HEK293T (cell line): Measurements from ENCODE around the gene KIDINS220.

ENCODE experiments used
- CTCF ChIA-PET: fragments of 350-600 bp; formaldehyde crosslinking; extraction: SDS; loops from one replicate; lab custom pipeline; 2021; ENCODE audit warnings: antibody characterized with exemption, inconsistent platforms; lab: Yijun Ruan, JAX
- POLR2A ChIA-PET: fragments of 350-600 bp; formaldehyde crosslinking; extraction: SDS; loops from one replicate; lab custom pipeline; 2020; ENCODE audit warnings: antibody characterized with exemption, inconsistent platforms; lab: Yijun Ruan, JAX
- DNase-seq: peaks from one replicate; pipeline ENCODE4 v3.0.0; 2012; ENCODE audit warnings: mixed read lengths; ENCODE audit errors: extremely low spot score
- ARNT ChIP-seq: fragments of 450-650 bp; IDR thresholded peaks from 2 replicates; pipeline ENCODE4 v1.6.1; 2017; ENCODE audit warnings: mild to moderate bottlenecking
- BHLHE40 ChIP-seq: fragments of 450-650 bp; IDR thresholded peaks from 2 replicates; pipeline ENCODE4 v1.6.1; 2016; ENCODE audit warnings: mild to moderate bottlenecking, moderate library complexity, borderline replicate concordance
- CTBP1 ChIP-seq: fragments of 450-650 bp; IDR thresholded peaks from 2 replicates; pipeline ENCODE4 v1.6.1; 2016; ENCODE audit warnings: borderline replicate concordance
- ELF4 ChIP-seq: fragments of 450-650 bp; IDR thresholded peaks from 2 replicates; pipeline ENCODE4 v1.6.1; 2017; ENCODE audit warnings: antibody characterized with exemption
- FOXA1 ChIP-seq: fragments of 450-650 bp; IDR thresholded peaks from 2 replicates; pipeline ENCODE4 v1.6.1; 2016; ENCODE audit warnings: mild to moderate bottlenecking
- FOXK2 ChIP-seq: fragments of 450-650 bp; IDR thresholded peaks from 2 replicates; pipeline ENCODE4 v1.6.1; 2016; ENCODE audit warnings: mild to moderate bottlenecking
- FOXM1 ChIP-seq: fragments of 450-650 bp; IDR thresholded peaks from 2 replicates; pipeline ENCODE4 v1.6.1; 2017; ENCODE audit warnings: mild to moderate bottlenecking, borderline replicate concordance
- HDGF ChIP-seq: fragments of 450-650 bp; IDR thresholded peaks from 2 replicates; pipeline ENCODE4 v1.6.1; 2017; ENCODE audit warnings: antibody characterized with exemption, borderline replicate concordance
- L3MBTL2 ChIP-seq: fragments of 450-650 bp; conservative IDR thresholded peaks from 2 replicates; pipeline ENCODE4 v1.6.1; 2016; ENCODE audit warnings: mild to moderate bottlenecking
- LEF1 ChIP-seq: fragments of 450-650 bp; IDR thresholded peaks from 2 replicates; pipeline ENCODE4 v1.6.1; 2017; ENCODE audit warnings: mild to moderate bottlenecking, borderline replicate concordance
- NFRKB ChIP-seq: fragments of 450-650 bp; IDR thresholded peaks from 2 replicates; pipeline ENCODE4 v1.6.1; 2016; ENCODE audit warnings: mild to moderate bottlenecking, moderate library complexity
- PKNOX1 ChIP-seq: fragments of 450-650 bp; IDR thresholded peaks from 2 replicates; pipeline ENCODE4 v1.6.1; 2016
- SP1 ChIP-seq: fragments of 450-650 bp; IDR thresholded peaks from 2 replicates; pipeline ENCODE4 v1.6.1; 2017
- SUZ12 ChIP-seq: fragments of 450-650 bp; IDR thresholded peaks from 2 replicates; pipeline ENCODE4 v1.6.1; 2016; ENCODE audit warnings: mild to moderate bottlenecking
- TARDBP ChIP-seq: fragments of 450-650 bp; IDR thresholded peaks from 2 replicates; pipeline ENCODE4 v1.6.1; 2016
- ZNF384 ChIP-seq: fragments of 450-650 bp; IDR thresholded peaks from 2 replicates; pipeline ENCODE4 v1.6.1; 2016

The KIDINS220 gene

GRCh38 chr2:8856176-8856575 lies 18.8 kb upstream of the KIDINS220 start:
- POLR2A ChIA-PET: no interaction called here
- no peak for TF ChIP-seq ARNT
- TF ChIP-seq PKNOX1: no peak
- no peak for TF ChIP-seq HDGF
- TF ChIP-seq BHLHE40: no peak
- TF ChIP-seq SP1: no peak
- TF ChIP-seq SUZ12: no peak
- no peak for TF ChIP-seq FOXM1
- no peak for TF ChIP-seq FOXA1
- no peak for TF ChIP-seq ELF4
- no peak for TF ChIP-seq CTBP1
- TF ChIP-seq ZNF384: no peak
- TF ChIP-seq TARDBP: no peak
- no peak for TF ChIP-seq L3MBTL2
- TF ChIP-seq NFRKB: no peak
- TF ChIP-seq FOXK2: no peak
- no peak for TF ChIP-seq LEF1
- CTCF ChIA-PET: no interaction called here
- no peak for DNase-seq

- POLR2A ChIA-PET: no interaction called here
- TF ChIP-seq FOXA1 (no peak), SUZ12 (no peak), FOXM1 (no peak), L3MBTL2 (no peak), FOXK2 (no peak), ARNT (no peak)
- CTCF ChIA-PET: no interaction called here
- no peak for DNase-seq
Observed at GRCh38 chr2:8855010-8855409, 17.6 kb upstream of the KIDINS220 start.

GRCh38 chr2:8853426-8853825 lies 16.0 kb upstream of the KIDINS220 start:
- no peak for DNase-seq
- TF ChIP-seq FOXK2 (no peak), TARDBP (no peak), ZNF384 (no peak), SUZ12 (no peak), SP1 (no peak), FOXA1 (no peak), L3MBTL2 (no peak), NFRKB (no peak), FOXM1 (no peak), BHLHE40 (no peak)
- CTCF ChIA-PET: interaction anchor here (0.6 kb wide), 1 partner anchor 132 kb away, joined by 3 read pairs; no protein-coding TSS in a partner anchor
- POLR2A ChIA-PET: no interaction called here

GRCh38 chr2:8851811-8852560 lies 14.6 kb upstream of the KIDINS220 start:
- TF ChIP-seq SUZ12 (no peak), BHLHE40 (no peak), FOXK2 (no peak)
- DNase-seq: peak; percentile 37
- ChIA-PET POLR2A (no interaction called here), CTCF (no interaction called here)

- ChIA-PET CTCF (interaction anchor here (0.6 kb wide), 1 partner anchor 93 kb away, joined by 4 read pairs; no protein-coding TSS in a partner anchor), POLR2A (no interaction called here)
- no peak for DNase-seq
- TF ChIP-seq ZNF384 (no peak), L3MBTL2 (no peak), ELF4 (no peak), PKNOX1 (no peak), HDGF (no peak), BHLHE40 (no peak)
Observed at GRCh38 chr2:8850845-8851487, 13.6 kb upstream of the KIDINS220 start.

- DNase-seq: no peak
- POLR2A ChIA-PET: no interaction called here
- no peak for TF ChIP-seq TARDBP
- TF ChIP-seq ARNT: no peak
- TF ChIP-seq CTBP1: no peak
- no peak for TF ChIP-seq PKNOX1
- TF ChIP-seq FOXK2: no peak
- TF ChIP-seq LEF1: no peak
- no peak for TF ChIP-seq SUZ12
- no peak for TF ChIP-seq NFRKB
- no peak for TF ChIP-seq BHLHE40
- TF ChIP-seq ZNF384: no peak
- no peak for TF ChIP-seq ELF4
- no peak for TF ChIP-seq FOXM1
- CTCF ChIA-PET: no interaction called here
Observed at GRCh38 chr2:8849327-8849726, 11.9 kb upstream of the KIDINS220 start.
